ENCODE data around the gene LAMB4. TPM values are rescaled to one million over a fixed set of nuclear protein-coding genes. Genes with fewer than 3 reads are reported as not detected.

LAMB4 gene
- total RNA-seq, 2 donors from 2014 or later, result 0.85 TPM; not detected in 1

GRCh38 chr7:108120196-108120595 lies 10.0 kb downstream of the LAMB4 start:
- Histone ChIP-seq H3K4me1 (replicated peaks) (no peaks in the 10 kb centered on the region), H3K27ac (no peak overlapping the region), H3K27me3 (replicated peaks; ENCODE audit: insufficient read depth) (no peaks in the 10 kb centered on the region), H3K9me3 (no peaks in the 10 kb centered on the region), H3K4me3 (no peak overlapping the region), H3K36me3 (no peaks in the 10 kb centered on the region)
- 83% methylated on average over 3 of the region's 3 CpGs for WGBS
- no peak for TF ChIP-seq POLR2AphosphoS5 (IDR thresholded peaks at IDR 0.05)
- no peak for TF ChIP-seq CTCF (IDR thresholded peaks at IDR 0.05)
- no peak for TF ChIP-seq POLR2A (IDR thresholded peaks at IDR 0.05)
- no peak for DNase-seq (ENCODE audit: low spot score)
- intact Hi-C loops (cut with DNase I), result no loop called here

DNA sequence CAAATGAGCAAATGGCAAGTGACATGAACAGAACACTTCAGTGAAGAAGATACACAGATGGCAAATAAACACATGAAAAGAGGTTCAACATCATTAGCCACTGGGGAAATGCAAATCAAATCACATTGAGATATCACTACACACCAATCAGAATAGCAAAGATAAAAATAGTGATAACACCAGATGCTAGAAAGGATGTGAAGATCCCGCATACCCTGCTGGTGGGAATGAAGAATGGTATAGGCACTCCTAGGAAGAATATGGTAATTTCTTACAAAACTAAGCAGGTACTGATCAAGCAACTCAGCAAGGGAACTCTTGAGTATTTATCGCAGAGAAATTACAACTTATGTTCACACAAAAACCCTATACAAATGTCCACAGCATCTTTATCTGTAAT lies 11.2 kb downstream of the LAMB4 start:
- no peaks in the 10 kb centered on the region for H3K4me1 ChIP-seq (replicated peaks)
- DNase-seq (ENCODE audit: low spot score), result no peak
- no peaks in the 10 kb centered on the region for H3K27me3 ChIP-seq (replicated peaks; ENCODE audit: insufficient read depth)
- H3K27ac ChIP-seq, result no peak overlapping the region
- no peaks in the 10 kb centered on the region for H3K36me3 ChIP-seq
- TF ChIP-seq POLR2A (IDR thresholded peaks at IDR 0.05) (no peak), POLR2AphosphoS5 (IDR thresholded peaks at IDR 0.05) (no peak), CTCF (IDR thresholded peaks at IDR 0.05) (no peak)
- no peaks in the 10 kb centered on the region for H3K9me3 ChIP-seq
- intact Hi-C loops (cut with DNase I), result no loop called here
- WGBS, result 98% methylated on average over 2 of the region's 2 CpGs
- H3K4me3 ChIP-seq, result no peak overlapping the region

GRCh38 chr7:108114117-108114841 lies 15.9 kb downstream of the LAMB4 start:
- WGBS, result 85% methylated on average over 6 of the region's 6 CpGs
- TF ChIP-seq CTCF (IDR thresholded peaks at IDR 0.05) (no peak), POLR2AphosphoS5 (IDR thresholded peaks at IDR 0.05) (no peak), POLR2A (IDR thresholded peaks at IDR 0.05) (no peak)

GRCh38 chr7:108112683-108113082 lies 17.5 kb downstream of the LAMB4 start:
- no peak overlapping the region for H3K27ac ChIP-seq
- H3K4me3 ChIP-seq, result no peak overlapping the region
- H3K4me1 ChIP-seq (replicated peaks), result no peaks in the 10 kb centered on the region
- no peaks in the 10 kb centered on the region for H3K9me3 ChIP-seq
- no peaks in the 10 kb centered on the region for H3K27me3 ChIP-seq (replicated peaks; ENCODE audit: insufficient read depth)
- no peak for DNase-seq (ENCODE audit: low spot score)
- H3K36me3 ChIP-seq, result no peaks in the 10 kb centered on the region
- TF ChIP-seq CTCF (IDR thresholded peaks at IDR 0.05) (no peak), POLR2AphosphoS5 (IDR thresholded peaks at IDR 0.05) (no peak), POLR2A (IDR thresholded peaks at IDR 0.05) (no peak)
- WGBS, result 88% methylated on average over 2 of the region's 2 CpGs
- intact Hi-C loops (cut with DNase I), result no loop called here

More at GRCh38 chr7:108114117-108114841, 15.9 kb downstream of the LAMB4 start:
- no peak overlapping the region for H3K4me3 ChIP-seq
- intact Hi-C loops (cut with DNase I), result no loop called here
- H3K9me3 ChIP-seq, result no peaks in the 10 kb centered on the region
- DNase-seq (ENCODE audit: low spot score), result no peak
- H3K27ac ChIP-seq, result no peak overlapping the region
- H3K36me3 ChIP-seq, result no peaks in the 10 kb centered on the region
- no peaks in the 10 kb centered on the region for H3K27me3 ChIP-seq (replicated peaks; ENCODE audit: insufficient read depth)
- H3K4me1 ChIP-seq (replicated peaks), result no peaks in the 10 kb centered on the region

All from prostate gland (tissue), 2 donors.